ENCODE data around the gene PDE4B. TPM values are rescaled to one million over a fixed set of nuclear protein-coding genes. Genes with fewer than 3 reads are reported as not detected.

The PDE4B gene
- total RNA-seq, 4 donors from 2014 or later: 3.7 to 16.6 (median 5.1) TPM

DNA sequence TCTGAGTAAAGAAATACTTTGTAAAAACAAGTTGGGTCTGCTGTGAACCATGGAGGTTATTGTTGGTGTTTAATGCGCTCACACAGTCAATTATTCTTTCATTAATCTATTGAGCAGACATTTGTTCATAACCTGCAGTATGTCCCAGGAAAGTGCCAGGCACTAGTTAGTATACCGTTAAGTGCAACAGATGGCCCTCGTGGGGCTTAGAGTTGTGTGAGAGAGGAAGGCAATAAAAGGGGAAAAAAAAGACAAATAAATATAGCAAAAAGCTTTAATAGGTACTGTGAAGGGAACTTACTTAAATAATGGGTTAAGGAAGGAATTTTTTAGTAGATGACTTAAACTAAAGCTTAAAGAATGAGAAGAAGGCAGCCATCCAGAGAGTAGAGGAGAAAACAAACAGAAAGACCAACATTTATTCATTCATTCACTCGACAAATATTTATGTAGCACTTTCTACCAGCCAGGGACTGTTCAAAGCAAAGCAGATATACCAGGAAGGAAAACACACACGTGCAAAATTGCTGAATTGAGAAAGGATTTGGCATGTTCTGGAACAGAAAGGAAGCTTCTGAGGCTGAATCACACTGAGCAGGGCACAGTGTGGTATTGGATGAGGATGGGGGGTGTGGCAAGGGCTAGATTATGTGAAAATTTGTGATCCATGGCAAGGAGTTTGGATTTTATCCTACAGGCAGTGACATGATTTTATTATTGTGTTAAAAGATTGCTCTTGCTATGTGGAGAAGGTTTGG is 445.2 kb downstream of the PDE4B start:
- Histone ChIP-seq H3K27me3 (peaks cover 0 to 4% (median 0%) of the 10 kb centered on the region in 4 donors), H3K36me3 (no peaks in the 10 kb centered on the region), H3K4me1 (peaks cover 0 to 10% (median under 1%) of the 10 kb centered on the region in 4 donors), H3K27ac (replicated peaks in 1 of 4) (no peak overlapping the region), H3K4me3 (no peak overlapping the region), H3K9me3 (no peaks in the 10 kb centered on the region)
- 49% methylated on average over 5 of the region's 5 CpGs for WGBS
- intact Hi-C loops (cut with DNase I): no loop called here
- DNase-seq (ENCODE audit: extremely low spot score): no peak
- TF ChIP-seq EP300 (IDR thresholded peaks at IDR 0.05) (no peak), POLR2AphosphoS5 (IDR thresholded peaks at IDR 0.05) (no peak), POLR2A (IDR thresholded peaks at IDR 0.05; ENCODE audit: low read depth) (no peak)
- TF ChIP-seq, protein P1, sequence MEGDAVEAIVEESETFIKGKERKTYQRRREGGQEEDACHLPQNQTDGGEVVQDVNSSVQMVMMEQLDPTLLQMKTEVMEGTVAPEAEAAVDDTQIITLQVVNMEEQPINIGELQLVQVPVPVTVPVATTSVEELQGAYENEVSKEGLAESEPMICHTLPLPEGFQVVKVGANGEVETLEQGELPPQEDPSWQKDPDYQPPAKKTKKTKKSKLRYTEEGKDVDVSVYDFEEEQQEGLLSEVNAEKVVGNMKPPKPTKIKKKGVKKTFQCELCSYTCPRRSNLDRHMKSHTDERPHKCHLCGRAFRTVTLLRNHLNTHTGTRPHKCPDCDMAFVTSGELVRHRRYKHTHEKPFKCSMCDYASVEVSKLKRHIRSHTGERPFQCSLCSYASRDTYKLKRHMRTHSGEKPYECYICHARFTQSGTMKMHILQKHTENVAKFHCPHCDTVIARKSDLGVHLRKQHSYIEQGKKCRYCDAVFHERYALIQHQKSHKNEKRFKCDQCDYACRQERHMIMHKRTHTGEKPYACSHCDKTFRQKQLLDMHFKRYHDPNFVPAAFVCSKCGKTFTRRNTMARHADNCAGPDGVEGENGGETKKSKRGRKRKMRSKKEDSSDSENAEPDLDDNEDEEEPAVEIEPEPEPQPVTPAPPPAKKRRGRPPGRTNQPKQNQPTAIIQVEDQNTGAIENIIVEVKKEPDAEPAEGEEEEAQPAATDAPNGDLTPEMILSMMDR (IDR thresholded peaks at IDR 0.05): no peak

DNA sequence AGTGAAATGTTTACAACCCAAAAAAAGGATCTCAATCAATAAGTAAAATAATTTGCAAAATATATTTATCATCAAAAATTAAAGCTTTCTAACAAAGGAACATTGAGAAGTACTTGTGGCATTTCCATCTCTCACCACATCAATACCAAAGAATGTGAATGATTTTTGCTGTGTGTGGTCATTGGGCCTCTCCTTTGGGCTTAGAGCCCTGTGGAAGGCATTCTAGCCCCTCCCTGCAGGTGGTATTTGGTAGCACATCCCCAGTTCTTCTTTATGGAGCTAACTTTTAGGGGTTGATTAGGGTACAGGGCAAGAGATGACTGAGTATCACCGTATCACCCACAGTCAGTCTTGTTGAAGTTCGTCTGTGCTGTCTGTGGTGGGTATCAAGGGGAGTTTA is 447.1 kb downstream of the PDE4B start:
- no peaks in the 10 kb centered on the region for H3K9me3 ChIP-seq
- intact Hi-C loops (cut with DNase I): no loop called here
- H3K4me1 ChIP-seq: peaks cover 0 to 18% (median 2%) of the 10 kb centered on the region in 4 donors
- peaks cover 0 to 4% (median 0%) of the 10 kb centered on the region in 4 donors for H3K27me3 ChIP-seq
- H3K4me3 ChIP-seq: no peak overlapping the region
- H3K36me3 ChIP-seq: no peaks in the 10 kb centered on the region
- no peak for DNase-seq (ENCODE audit: extremely low spot score)
- TF ChIP-seq, protein P1 (IDR thresholded peaks at IDR 0.05): no peak
- no peak for TF ChIP-seq POLR2A (IDR thresholded peaks at IDR 0.05; ENCODE audit: low read depth)
- TF ChIP-seq POLR2AphosphoS5 (IDR thresholded peaks at IDR 0.05): no peak
- no peak for TF ChIP-seq EP300 (IDR thresholded peaks at IDR 0.05)
- no peak overlapping the region for H3K27ac ChIP-seq (replicated peaks in 1 of 4)
- 95% methylated on average over 2 of the region's 2 CpGs for WGBS

DNA sequence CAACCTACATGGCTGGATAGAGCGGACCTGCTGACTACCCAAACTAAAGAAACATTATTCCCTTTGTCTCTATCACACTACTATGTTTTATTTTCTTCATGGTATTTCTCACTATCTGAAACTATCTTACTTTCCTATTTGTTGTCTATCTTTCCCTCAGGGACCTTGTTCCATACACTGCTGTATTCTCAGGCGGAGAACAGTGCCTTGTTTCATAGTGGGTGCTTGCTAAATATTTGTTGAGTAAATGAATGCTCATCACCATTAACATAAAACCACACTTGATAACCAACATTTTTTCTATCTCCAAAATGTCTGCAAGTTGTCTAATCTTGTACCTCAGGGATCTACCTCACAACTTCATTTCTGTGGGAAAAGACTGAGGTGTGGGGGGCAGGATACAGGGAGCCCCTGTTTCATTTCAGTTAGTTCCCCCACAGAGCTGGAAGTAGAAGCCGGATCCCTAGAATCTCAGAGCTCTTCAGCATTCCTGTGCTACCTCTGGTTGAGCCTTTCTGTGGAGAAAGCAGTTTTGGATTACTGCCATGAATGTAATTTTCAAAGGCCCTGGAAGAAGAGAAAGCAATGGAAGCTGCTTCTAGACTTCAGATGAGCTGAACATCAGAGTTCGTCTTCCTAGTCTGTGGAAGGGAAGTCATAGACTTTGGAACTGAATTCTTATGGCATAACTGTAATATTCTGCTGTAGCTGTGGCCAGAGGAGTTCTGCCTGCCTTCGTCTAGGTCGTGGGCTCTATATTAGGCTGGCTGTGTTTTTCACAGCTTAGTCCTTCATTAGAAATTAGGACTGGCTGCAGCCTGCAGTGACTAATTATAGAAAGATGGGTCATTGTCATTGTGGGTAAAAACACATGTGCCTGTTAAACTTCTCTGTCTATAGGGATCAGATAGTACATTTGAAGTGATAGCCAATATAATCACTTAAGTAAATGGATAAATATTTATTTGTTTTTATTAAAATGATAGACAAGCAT is 448.1 kb downstream of the PDE4B start:
- TF ChIP-seq, protein P1 (IDR thresholded peaks at IDR 0.05): no peak
- no peak for TF ChIP-seq POLR2AphosphoS5 (IDR thresholded peaks at IDR 0.05)
- TF ChIP-seq EP300 (IDR thresholded peaks at IDR 0.05): no peak
- no peak for TF ChIP-seq POLR2A (IDR thresholded peaks at IDR 0.05; ENCODE audit: low read depth)
- DNase-seq (ENCODE audit: extremely low spot score): no peak
- Histone ChIP-seq H3K27me3 (peaks cover 0 to 4% (median 0%) of the 10 kb centered on the region in 4 donors), H3K36me3 (no peaks in the 10 kb centered on the region), H3K9me3 (no peaks in the 10 kb centered on the region), H3K4me3 (no peak overlapping the region), H3K4me1 (peaks cover 0 to 18% (median 2%) of the 10 kb centered on the region in 4 donors), H3K27ac (replicated peaks in 1 of 4) (no peak overlapping the region)
- 89% methylated on average over 6 of the region's 6 CpGs for WGBS
- intact Hi-C loops (cut with DNase I): no loop called here

DNA sequence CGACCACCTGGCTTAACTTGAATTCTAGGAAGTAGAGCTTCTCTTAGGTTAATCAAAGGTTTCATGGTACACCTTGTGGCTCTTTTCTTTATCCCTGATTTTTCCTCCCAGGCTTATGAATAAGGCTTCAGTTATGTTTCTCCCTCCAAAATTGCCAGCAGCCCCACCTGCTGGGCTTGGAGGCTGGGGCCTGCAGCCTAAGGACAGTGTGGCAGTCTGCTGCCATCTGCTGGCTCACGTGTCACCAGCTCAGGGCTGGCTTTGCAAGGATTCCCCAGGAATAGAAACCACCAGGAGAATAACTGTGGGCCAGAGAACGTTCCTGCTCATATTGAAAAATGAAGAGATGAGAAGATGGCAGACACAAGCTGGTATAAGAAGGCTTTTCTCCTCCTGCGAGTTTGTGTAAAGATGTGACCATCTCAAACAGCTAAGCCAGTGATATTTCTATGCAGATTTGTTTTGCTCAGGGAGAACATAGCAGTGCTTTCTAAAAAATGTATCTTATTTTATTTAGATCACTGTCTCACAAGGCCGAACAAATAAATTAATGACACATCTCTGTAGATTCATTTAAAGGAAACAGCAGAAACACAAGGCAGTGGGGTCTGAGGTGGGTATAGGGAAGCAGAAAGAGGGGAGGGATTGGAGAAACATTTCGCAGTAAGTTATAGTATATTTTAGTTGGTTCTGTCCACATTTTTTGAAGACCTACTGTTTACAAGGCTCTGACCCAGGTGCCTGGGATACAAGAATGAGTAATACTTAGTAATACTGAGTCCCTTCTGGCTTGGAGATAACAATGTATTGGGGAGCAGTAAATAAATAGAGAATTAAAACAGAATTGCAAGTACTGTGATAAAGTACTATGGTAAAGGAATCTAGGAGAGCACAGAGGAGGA is 450.2 kb downstream of the PDE4B start:
- intact Hi-C loops (cut with DNase I): loop anchor here (1.0 kb wide), 1 partner anchor 284 kb away; no protein-coding TSS in a partner anchor
- WGBS: 42% methylated on average over 6 of the region's 6 CpGs
- DNase-seq (ENCODE audit: extremely low spot score): peak; percentile 94
- peaks cover 0 to 4% (median 0%) of the 10 kb centered on the region in 4 donors for H3K27me3 ChIP-seq
- H3K4me3 ChIP-seq: no peak overlapping the region
- peaks cover 0 to 18% (median 2%) of the 10 kb centered on the region in 4 donors for H3K4me1 ChIP-seq
- H3K27ac ChIP-seq (replicated peaks in 1 of 4): no peak overlapping the region
- no peaks in the 10 kb centered on the region for H3K36me3 ChIP-seq
- no peaks in the 10 kb centered on the region for H3K9me3 ChIP-seq
- TF ChIP-seq, protein P1 (IDR thresholded peaks at IDR 0.05): peak; percentile 95 to 98 (median 97)
- TF ChIP-seq EP300 (IDR thresholded peaks at IDR 0.05): no peak

All from esophagus muscularis mucosa (tissue), 4 donors.